Cardiac fibroblast (primary cell): ENCODE measurements around the gene CDK19.
"Not testable (repeated sequence)": the region's sequence is repeated elsewhere in the genome, so short reads cannot be mapped to it uniquely, and the experiment has no call there.

Experiments used
- DNase-seq, 2 donors: peaks; one replicate each; pipeline versions ENCODE4 v3.0.0 to v3.0.0-alpha.2; 2010; ENCODE audit warnings: low read depth in 2 of 2
- H3K4me3 ChIP-seq, 2 donors: replicated peaks in 1 of 2; 1 replicate in 1 of 2; 2 replicates in 1 of 2; pipeline ENCODE4 v1.5.1; 2011; ENCODE audit warnings: low read depth in 2 of 2, low read length in 2 of 2, mild to moderate bottlenecking in 2 of 2, moderate library complexity in 1 of 2
- TF ChIP-seq, protein P1 (sequence below): IDR thresholded peaks from one replicate; pipeline ENCODE4 v1.5.1; 2011; ENCODE audit warnings: low read depth, mild to moderate bottlenecking, low read length, inconsistent platforms

Gene CDK19

DNA sequence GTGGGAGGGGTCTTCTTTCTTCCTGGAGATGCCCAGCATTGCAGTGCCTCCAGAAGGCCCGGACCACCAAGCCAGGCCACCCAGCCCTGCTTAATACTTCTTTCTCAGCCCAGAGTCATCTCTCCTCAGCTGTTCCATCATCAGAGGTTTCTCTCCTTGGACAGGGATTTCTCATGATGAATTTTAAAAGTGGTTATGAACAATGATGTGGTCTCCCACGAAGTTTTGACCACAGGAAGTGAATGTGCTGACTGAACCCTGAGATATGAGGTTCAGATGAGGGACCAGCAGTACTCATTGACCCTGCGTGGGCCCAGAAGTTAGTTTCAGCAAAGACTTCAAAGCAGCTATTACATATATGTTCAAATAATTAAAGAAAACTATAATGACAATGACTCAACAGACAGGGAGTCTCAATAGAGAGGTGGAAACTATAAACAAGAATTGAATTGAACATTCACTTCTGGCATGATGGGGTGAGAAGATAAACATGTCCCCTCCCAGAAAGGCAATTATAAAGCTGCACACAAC lies 224.4 kb downstream of the CDK19 start:
- peak; percentile 6 to 59 for DNase-seq
- TF ChIP-seq, protein P1, sequence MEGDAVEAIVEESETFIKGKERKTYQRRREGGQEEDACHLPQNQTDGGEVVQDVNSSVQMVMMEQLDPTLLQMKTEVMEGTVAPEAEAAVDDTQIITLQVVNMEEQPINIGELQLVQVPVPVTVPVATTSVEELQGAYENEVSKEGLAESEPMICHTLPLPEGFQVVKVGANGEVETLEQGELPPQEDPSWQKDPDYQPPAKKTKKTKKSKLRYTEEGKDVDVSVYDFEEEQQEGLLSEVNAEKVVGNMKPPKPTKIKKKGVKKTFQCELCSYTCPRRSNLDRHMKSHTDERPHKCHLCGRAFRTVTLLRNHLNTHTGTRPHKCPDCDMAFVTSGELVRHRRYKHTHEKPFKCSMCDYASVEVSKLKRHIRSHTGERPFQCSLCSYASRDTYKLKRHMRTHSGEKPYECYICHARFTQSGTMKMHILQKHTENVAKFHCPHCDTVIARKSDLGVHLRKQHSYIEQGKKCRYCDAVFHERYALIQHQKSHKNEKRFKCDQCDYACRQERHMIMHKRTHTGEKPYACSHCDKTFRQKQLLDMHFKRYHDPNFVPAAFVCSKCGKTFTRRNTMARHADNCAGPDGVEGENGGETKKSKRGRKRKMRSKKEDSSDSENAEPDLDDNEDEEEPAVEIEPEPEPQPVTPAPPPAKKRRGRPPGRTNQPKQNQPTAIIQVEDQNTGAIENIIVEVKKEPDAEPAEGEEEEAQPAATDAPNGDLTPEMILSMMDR, result no peak
- H3K4me3 ChIP-seq, result no peak overlapping the region

DNA sequence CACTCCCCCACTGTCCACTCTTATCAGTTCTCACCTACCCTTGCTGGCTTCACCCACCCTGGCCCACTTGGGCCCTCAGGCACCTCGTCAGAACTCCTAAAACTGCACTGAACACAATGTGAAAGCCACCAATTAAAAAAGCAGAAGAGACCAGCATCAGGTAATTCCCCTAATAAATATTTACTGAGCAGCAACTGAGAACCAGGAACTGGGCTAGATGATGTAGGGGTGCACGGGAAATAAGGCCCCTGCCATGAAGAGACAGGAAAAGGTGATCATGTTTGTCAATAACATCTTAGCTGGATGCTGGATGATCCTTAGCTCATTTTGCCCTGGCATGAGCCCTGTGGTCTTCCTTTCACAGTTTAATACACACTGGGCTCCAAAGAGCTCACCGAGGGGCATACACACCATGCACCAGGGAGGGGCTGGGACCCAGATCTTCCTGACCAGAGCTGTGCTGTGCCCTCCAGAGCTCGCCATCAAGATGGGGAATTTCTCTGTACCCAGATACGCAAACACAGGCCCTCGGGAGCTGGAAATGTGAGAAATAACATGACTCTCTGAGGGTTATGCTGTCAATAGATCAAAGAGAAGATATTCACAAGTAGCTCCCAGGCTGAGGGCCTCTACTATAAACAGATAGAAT lies 225.3 kb downstream of the CDK19 start:
- DNase-seq, result no peak
- no peak overlapping the region for H3K4me3 ChIP-seq
- TF ChIP-seq, protein P1, result no peak

DNA sequence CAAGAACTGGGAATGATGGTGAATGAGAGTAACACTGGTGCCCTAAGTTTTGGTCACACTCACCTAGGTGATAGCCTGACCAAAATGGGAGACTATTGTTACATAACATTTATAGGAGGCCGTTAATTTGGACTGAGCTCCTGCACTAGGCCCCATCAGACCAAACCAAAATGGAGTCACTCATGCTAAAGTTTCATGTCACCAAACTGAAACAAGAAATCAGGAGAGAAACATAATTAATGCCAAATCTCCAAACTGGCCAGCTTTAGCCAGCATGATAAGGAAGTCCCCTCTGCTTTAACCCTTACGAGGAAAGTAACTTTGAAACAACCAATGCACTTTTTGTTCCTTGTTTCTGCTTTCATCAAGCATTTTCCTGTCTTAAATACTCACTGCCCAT lies 227.9 kb downstream of the CDK19 start:
- no peak overlapping the region for H3K4me3 ChIP-seq
- no peak for DNase-seq
- TF ChIP-seq, protein P1, result no peak

DNA sequence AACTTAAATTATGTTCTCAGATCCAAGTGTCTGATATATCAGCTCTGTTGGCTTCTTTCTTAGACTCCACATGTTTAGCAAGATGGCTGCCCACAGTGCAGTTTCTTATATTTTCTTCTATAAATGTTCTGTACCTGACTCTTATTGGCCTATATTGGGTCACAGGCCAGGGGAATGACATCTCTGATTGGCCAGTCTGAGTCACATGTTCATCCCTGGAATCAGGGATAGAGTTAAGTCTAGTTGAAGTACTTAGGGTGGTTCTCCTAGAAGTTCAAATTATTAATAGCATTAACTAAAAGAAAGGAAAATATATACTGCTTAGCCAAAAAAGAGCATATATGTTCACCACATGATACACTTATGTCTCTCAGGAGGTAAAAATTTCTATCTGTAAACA lies 233.6 kb downstream of the CDK19 start:
- no peak overlapping the region for H3K4me3 ChIP-seq
- TF ChIP-seq, protein P1, result no peak
- peak in 1 of 2 donors; percentile 6 for DNase-seq

DNA sequence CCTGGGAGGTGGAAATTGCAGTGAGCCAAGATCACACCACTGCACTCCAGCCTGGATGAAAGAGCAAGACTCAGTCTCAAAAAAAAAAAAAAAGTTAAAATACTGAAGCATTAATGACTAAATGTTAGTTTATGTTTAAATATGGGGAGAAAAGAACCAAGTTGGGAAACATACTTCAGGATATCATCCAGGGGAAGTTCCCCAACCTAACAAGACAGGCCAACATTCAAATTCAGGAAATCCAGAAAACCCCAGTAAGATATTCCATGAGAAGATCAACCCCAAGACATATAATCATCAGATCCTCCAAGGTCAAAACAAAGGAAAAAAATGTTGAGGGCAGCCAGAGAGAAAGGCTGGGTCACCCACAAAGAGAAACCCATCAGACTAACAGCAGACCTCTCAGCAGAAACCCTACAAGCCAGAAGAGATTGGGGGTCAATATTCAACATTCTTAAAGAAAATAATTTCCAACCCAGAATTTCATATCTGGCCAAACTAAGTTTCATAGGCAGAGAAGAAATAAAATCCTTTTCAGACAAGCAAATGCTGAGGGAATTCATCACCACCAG lies 237.6 kb downstream of the CDK19 start:
- H3K4me3 ChIP-seq, DNase-seq: not testable (repeated sequence)

DNA sequence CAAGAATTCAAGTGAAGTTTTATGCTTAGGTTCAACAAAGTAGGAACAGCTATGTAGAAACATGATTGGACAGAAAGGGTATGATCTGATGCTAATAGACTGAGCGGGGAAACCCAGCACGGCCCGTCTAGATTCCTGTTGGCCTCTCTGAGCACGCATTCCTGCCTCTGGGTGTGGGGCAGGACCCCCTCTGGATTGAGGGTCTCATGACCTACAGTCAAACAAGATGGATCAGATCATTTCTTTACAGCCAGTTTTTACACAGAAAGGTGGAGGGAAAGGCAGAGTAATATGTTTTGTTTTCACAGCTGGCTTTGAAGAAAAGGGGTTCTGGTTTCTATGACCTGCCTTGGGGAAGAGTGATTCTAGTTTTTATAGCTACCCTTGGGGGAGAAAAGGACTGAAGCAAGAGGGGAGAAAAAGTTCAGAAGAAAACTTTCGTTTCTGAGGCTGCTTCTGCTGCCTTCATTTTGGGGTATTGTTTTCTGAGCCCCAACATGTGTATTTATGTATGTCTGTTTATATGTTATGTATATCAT lies 239.3 kb downstream of the CDK19 start:
- no peak overlapping the region for H3K4me3 ChIP-seq
- DNase-seq, result no peak
- TF ChIP-seq, protein P1, result no peak

DNA sequence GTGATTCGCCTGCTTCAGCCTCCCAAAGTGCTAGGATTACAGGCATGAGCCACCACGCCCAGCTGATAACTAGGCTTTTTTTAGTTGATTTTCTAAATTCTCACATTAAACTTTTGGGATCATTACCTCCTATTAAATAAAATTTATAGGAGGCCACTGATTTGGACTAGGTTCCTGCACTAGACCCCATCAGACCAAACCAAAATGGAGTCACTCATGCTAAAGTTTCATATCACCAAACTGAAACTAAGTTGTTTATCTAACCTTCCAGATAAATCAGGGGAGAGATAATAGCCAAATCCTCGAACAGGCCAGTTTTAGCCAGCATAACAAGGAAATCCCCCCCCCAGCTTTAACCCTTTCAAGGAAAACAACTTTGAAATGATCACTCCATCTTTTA lies 240.5 kb downstream of the CDK19 start:
- no peak overlapping the region for H3K4me3 ChIP-seq
- TF ChIP-seq, protein P1, result no peak
- DNase-seq, result no peak
